Psoas muscle (tissue), 8 donors: Measurements from ENCODE around the gene CACNG6. TPM values are rescaled to one million over a fixed set of nuclear protein-coding genes. Genes with fewer than 3 reads are reported as not detected.

ENCODE experiments used
- ATAC-seq, 4 donors: fragments of 200-7000 bp; cut with Tn5 transposase; one replicate each; pipeline ENCODE4 v1.9.1; 2020; ENCODE audit warnings: moderate library complexity in 3 of 4, mild to moderate bottlenecking in 2 of 4
- DNase-seq, 2 donors: peaks; one replicate each; pipeline ENCODE4 v3.0.0-alpha.2; 2020
- H3K27ac ChIP-seq: fragments of 200-600 bp; one replicate; pipeline ENCODE4 v1.8.0; 2022
- H3K27me3 ChIP-seq, 3 donors: fragments of 200-600 bp in 1 of 3; one replicate each; pipeline versions ENCODE4 v1.6.1 to v1.8.0; 2013 to 2022; ENCODE audit warnings: low read length in 2 of 3, mild to moderate bottlenecking in 2 of 3, moderate library complexity in 1 of 3; ENCODE audit not compliant: insufficient read depth in 3 of 3
- H3K36me3 ChIP-seq, 2 donors: fragments of 200-600 bp in 1 of 2; one replicate each; pipeline versions ENCODE4 v1.6.1 to v1.8.0; 2013 to 2022; ENCODE audit warnings: low read depth in 1 of 2, mild to moderate bottlenecking in 1 of 2, moderate library complexity in 1 of 2; ENCODE audit not compliant: insufficient read depth in 1 of 2
- H3K4me1 ChIP-seq: fragments of 200-600 bp; one replicate; pipeline ENCODE4 v1.8.0; 2022
- H3K4me3 ChIP-seq: fragments of 200-600 bp; one replicate; pipeline ENCODE4 v1.8.0; 2022; ENCODE audit warnings: mild to moderate bottlenecking
- H3K9me3 ChIP-seq: fragments of 200-600 bp; one replicate; pipeline ENCODE4 v1.8.0; 2022
- WGBS, 3 donors: extraction: QIAGEN DNeasy Blood & Tissue Kit; methylation state at CpG; one replicate each; pipeline versions ENCODE4 v1.1.6 to v1.1.7; 2013; 5-methylcytosine and 5-hydroxymethylcytosine counted together
- intact Hi-C, 2 donors: fragments of 100-400 bp; cut with DNase I; formaldehyde crosslinking; loops; one replicate each; pipeline versions ENCODE4 v1.11.0 to v1.14.2; 2022
- polyA plus RNA-seq, 3 donors: library from polyadenylated mRNA; stranded (reverse); fragments of 200-250 nt; gene quantifications; one replicate each; pipeline ENCODE4 v1.2.3, GENCODE V29; 2013
- total RNA-seq, 4 donors: library from RNA; stranded (reverse); fragmentation: NEBNext Ultra II Directional in 2 of 4; extraction: Animal tissue kit (Norgen Biotek cat#: 25700) in 2 of 4; gene quantifications; one replicate each; pipeline versions ENCODE4 v1.2.1 to v1.2.4, GENCODE V29; 2021 to 2023
- TF ChIP-seq, protein P1 (sequence below): fragments of 200-600 bp; IDR thresholded peaks from one replicate; pipeline ENCODE4 v1.8.0; 2022; ENCODE audit warnings: antibody characterized with exemption
- donor health status: healthy with polysubstance abuse.
- donor health status: DM: no; HTN: no; CAD: no; lungs with moderate emphysema.
- donor health status: Bipolar disorder and iron deficiency.
- donor health status: healthy.
- donor health status: DM: yes; HTN: yes; CAD: no.
- donor health status: DM: no; HTN: no; CAD: no.
- donor health status: DM: no; HTN: no; CAD: no.
- donor health status: DM: yes; HTN: yes; CAD: no.

Gene CACNG6
- total and polyA plus RNA-seq, 7 donors = 2.1 to 33.1 (median 20.4) TPM

DNA sequence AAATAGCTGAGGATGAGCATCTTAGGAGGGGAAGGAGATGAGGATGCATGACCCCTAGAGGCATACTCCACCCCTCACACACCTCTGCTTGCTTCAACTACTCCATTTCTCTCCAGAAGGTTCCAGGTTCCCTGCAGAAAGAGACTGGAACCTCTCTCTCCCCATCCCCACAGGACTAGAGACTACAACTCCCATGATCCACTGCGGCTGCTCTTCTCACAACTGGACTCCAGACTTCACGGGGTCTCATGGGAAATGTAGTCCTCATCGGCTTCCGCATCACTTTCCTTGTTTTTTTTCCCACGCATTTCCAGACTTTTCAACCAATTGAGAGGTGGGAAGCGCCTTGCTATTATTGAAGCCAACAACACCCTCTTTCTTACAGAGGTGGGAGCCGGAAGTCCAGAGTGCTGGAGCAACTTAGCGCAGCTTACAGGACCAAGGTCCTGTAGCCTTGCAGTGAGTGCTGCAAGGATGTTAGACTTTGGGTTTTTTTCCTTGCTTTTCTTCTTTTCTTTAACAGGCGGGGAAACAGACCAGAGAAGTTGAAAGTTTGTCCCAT, 13.9 kb upstream of the CACNG6 start:
- peak overlapping the region; percentile 49 for H3K27ac ChIP-seq
- WGBS, 3 donors = 1 to 3% (median 1%) methylated on average over 9 of the region's 9 CpGs
- peak; percentile 73 to 79 for DNase-seq
- ATAC-seq = peak; percentile 71 to 80 (median 75)
- peaks cover 9% of the 10 kb centered on the region for H3K4me1 ChIP-seq
- peak overlapping the region; percentile 56 for H3K4me3 ChIP-seq
- intact Hi-C loops = loop anchor here in 1 of 2 donors (5.0 to 10.0 kb wide), 2 partner anchors 45 to 137 kb away; partner anchors contain the start of genes PRPF31 and TFPT
- no peaks in the 10 kb centered on the region for H3K9me3 ChIP-seq
- TF ChIP-seq, protein P1, sequence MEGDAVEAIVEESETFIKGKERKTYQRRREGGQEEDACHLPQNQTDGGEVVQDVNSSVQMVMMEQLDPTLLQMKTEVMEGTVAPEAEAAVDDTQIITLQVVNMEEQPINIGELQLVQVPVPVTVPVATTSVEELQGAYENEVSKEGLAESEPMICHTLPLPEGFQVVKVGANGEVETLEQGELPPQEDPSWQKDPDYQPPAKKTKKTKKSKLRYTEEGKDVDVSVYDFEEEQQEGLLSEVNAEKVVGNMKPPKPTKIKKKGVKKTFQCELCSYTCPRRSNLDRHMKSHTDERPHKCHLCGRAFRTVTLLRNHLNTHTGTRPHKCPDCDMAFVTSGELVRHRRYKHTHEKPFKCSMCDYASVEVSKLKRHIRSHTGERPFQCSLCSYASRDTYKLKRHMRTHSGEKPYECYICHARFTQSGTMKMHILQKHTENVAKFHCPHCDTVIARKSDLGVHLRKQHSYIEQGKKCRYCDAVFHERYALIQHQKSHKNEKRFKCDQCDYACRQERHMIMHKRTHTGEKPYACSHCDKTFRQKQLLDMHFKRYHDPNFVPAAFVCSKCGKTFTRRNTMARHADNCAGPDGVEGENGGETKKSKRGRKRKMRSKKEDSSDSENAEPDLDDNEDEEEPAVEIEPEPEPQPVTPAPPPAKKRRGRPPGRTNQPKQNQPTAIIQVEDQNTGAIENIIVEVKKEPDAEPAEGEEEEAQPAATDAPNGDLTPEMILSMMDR = no peak
- peaks cover 0 to 6% (median 5%) of the 10 kb centered on the region in 3 donors for H3K27me3 ChIP-seq
- no peaks in the 10 kb centered on the region for H3K36me3 ChIP-seq

DNA sequence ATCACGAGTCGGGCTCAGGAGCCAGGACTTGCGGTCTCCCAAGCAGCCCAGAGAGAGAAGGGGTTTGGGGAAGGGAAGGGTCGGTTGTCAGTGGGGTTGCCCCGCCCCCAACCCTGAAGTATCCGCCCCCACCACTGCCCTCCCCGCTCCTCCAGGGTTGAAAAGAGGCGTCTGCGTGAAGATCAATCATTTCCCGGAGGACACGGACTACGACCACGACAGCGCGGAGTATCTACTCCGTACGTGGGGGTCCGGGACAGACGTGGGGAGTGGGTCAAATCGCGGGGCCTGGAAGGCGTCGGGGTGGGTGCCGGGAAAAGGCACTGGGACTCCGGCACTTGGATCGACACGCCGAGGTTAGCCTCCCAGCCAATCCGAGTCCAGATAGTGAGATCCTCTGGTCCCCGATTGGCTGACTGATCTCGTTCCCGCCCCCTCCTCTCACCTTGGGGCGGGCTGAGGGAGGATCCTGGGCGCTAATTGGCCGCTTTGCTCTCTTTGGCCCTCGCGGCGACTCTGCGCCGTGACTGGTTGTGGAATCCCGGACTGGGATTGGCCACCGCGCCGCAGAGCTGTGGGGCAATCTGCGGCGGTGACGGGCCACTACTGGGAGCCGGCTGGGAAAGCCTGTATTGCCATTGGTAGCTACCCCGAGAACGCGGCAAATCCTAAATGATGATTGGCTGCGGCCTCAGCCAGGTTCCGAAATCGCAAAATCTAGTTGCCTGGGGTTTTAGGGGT, 13.3 kb upstream of the CACNG6 start:
- DNase-seq = peak; percentile 81 to 83

DNA sequence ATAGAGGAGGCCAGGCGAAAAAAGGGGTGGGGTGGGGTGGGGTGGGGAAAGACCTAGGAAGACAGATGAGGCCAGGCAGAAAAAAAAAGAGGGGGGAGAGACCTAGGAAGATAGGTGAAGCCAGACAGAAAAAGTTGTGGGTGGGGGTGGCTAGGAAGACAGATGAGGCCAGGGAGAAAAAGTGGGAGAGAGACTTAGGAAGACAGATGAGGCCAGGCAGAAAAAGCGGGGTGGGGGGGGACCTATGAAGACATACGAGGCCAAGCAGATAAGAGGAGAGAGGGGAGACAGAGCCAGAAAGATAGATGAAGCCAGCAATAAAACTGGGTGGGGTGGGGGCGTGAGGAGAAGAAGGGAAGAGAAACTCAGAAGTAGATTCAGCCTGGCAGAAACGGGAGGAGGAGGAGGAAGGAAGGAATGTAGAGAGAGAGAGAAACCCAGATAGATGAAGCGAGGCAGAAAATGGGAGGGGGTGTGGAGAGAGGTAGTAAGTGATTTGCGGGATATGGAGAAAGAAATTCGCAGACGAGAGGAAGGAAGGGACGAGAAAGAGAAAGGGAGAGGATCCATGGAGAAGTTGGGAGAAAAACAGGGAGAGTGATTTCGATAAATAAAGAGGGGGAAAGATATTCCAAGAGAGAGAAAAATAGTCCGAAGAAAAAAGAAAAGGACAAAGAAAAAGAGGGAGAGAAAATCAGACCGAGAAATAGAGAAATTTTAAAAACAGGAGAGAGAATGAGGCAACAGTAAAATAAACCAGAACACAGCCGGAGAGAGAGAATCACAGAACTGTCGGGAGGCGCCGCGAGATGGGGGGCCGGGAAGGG, 12.2 kb upstream of the CACNG6 start:
- no peaks in the 10 kb centered on the region for H3K36me3 ChIP-seq
- H3K4me1 ChIP-seq = peaks cover 9% of the 10 kb centered on the region
- DNase-seq (no peak), ATAC-seq (no peak)
- H3K9me3 ChIP-seq = no peaks in the 10 kb centered on the region
- peak overlapping the region; percentile 71 for H3K27ac ChIP-seq
- peak overlapping the region; percentile 61 for H3K4me3 ChIP-seq
- intact Hi-C loops = loop anchor here in 1 of 2 donors (5.0 to 10.0 kb wide), 2 partner anchors 43 to 136 kb away; partner anchors contain the start of genes PRPF31 and TFPT
- WGBS, 3 donors = 10 to 13% (median 11%) methylated on average over 19 of the region's 19 CpGs
- H3K27me3 ChIP-seq = peaks cover 0 to 14% (median 5%) of the 10 kb centered on the region in 3 donors
- TF ChIP-seq, protein P1 = no peak

More for the DNA sequence above, 13.3 kb upstream of the CACNG6 start:
- H3K9me3 ChIP-seq = no peaks in the 10 kb centered on the region
- TF ChIP-seq, protein P1 = no peak
- ATAC-seq = peak; percentile 68 to 91 (median 86)
- peaks cover 0 to 7% (median 5%) of the 10 kb centered on the region in 3 donors for H3K27me3 ChIP-seq
- no peaks in the 10 kb centered on the region for H3K36me3 ChIP-seq
- intact Hi-C loops = loop anchor here in 1 of 2 donors (5.0 to 10.0 kb wide), 2 partner anchors 44 to 137 kb away; partner anchors contain the start of genes PRPF31 and TFPT
- H3K4me1 ChIP-seq = peaks cover 9% of the 10 kb centered on the region
- peak overlapping the region; percentile 56 for H3K4me3 ChIP-seq
- WGBS, 3 donors = 2 to 4% (median 2%) methylated on average over 50 to 54 of the region's 54 CpGs
- peak overlapping the region; percentile 49 for H3K27ac ChIP-seq

DNA sequence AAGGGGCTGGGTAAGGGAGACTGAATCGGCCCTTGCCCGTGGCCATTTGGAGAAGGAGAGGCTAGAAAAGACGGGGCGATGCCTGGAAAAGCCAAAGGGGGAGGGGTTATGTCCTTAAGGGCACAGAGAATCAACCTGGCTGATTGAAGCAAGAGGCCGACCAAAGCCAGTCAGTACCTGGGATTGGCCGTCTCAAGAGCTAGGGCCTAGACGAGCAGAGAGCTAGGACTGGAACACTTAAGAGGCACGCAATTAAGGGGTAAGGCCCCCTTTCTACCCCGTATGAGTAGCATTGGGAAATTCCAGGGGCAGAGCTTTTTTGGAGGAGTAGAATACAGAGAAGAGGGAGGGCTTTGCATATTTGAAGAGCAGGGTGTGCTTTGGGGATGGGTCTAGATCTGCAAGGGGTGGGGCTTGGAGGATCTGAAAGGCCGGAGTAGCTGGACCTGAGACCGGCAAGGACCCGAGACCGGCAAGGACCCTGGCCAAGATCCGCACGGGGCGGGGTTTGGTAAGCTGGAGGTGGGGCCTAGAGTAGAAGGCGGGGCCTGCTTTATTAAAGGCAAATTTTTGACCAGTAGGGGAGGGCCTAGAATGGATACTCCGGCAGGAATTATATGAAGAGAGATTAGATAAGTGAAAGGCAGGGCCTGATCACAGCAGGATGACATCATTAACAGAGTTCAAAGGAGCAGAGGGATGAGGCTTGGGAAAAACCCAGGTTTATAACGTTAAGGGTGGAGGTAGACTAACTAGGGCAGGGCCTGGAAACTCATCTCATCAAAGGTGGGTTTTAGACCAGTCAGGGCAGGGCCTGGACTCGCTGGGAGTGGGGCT, 10.7 kb upstream of the CACNG6 start:
- ATAC-seq = peak; percentile 6 to 65 (median 24)
- peak; percentile 32 to 74 for DNase-seq
- Histone ChIP-seq H3K27me3 (peaks cover 0 to 14% (median 5%) of the 10 kb centered on the region in 3 donors), H3K27ac (peak overlapping the region; percentile 71), H3K4me1 (peaks cover 9% of the 10 kb centered on the region), H3K4me3 (peak overlapping the region; percentile 61), H3K36me3 (no peaks in the 10 kb centered on the region), H3K9me3 (no peaks in the 10 kb centered on the region)
- 25 to 31% (median 31%) methylated on average over 20 of the region's 20 CpGs for WGBS, 3 donors
- intact Hi-C loops = loop anchor here (10.0 kb wide), 2 partner anchors 124 to 484 kb away; partner anchors contain the start of genes LENG9 (in 1 of the 2), NDUFA3 (in 1 of the 2) and OSCAR (in 1 of the 2)
- TF ChIP-seq, protein P1 = no peak
